ENCODE results near the gene CCDC57. TPM values are rescaled to one million over a fixed set of nuclear protein-coding genes. Genes with fewer than 3 reads are reported as not detected.

CCDC57 gene
- total and polyA plus RNA-seq, 4 donors, result 5.4 to 19.1 (median 11.7) TPM

- TF ChIP-seq REST (IDR thresholded peaks at IDR 0.05) (no peak), EGR1 (IDR thresholded peaks at IDR 0.05; ENCODE audit: low read depth in 2 of 2) (no peak), GABPA (IDR thresholded peaks at IDR 0.05 in 1 of 2, conservative IDR thresholded peaks at IDR 0.05 in 1 of 2) (no peak), FOXA1 (IDR thresholded peaks at IDR 0.05) (no peak), MAX (IDR thresholded peaks at IDR 0.05) (no peak)
These were observed 13.1 kb downstream of the CCDC57 start (continued) for GRCh38 chr17:82199496-82199895.

GRCh38 chr17:82198092-82198491 is 14.6 kb downstream of the CCDC57 start:
- H3K27me3 ChIP-seq (ENCODE audit: control insufficient read depth in 4 of 4, insufficient read depth in 4 of 4, low read length in 3 of 4), result no peaks in the 10 kb centered on the region
- no peak overlapping the region for H3K4me3 ChIP-seq (ENCODE audit: low read depth in 1 of 3, low read length in 3 of 3)
- TF ChIP-seq GABPA (IDR thresholded peaks at IDR 0.05 in 1 of 2, conservative IDR thresholded peaks at IDR 0.05 in 1 of 2) (no peak), TAF1 (conservative IDR thresholded peaks at IDR 0.05) (no peak), REST (IDR thresholded peaks at IDR 0.05) (no peak), MAX (IDR thresholded peaks at IDR 0.05) (no peak), SP1 (IDR thresholded peaks at IDR 0.05) (no peak), HNF4A (conservative IDR thresholded peaks at IDR 0.05) (no peak)
- WGBS, result 89% methylated on average over 4 of the region's 4 CpGs
- H3K4me1 ChIP-seq (ENCODE audit: control insufficient read depth in 4 of 4, insufficient read depth in 4 of 4, low read length in 3 of 4), result no peaks in the 10 kb centered on the region
- no peak overlapping the region for H3K27ac ChIP-seq (ENCODE audit: low read depth in 1 of 2, low read length in 2 of 2)
- no peaks in the 10 kb centered on the region for H3K9me3 ChIP-seq (ENCODE audit: control insufficient read depth in 4 of 4, low read length in 3 of 4)
- no peak for DNase-seq (ENCODE audit: low spot score)
- no peak overlapping the region for H3K9ac ChIP-seq (ENCODE audit: low read depth in 1 of 2, low read length in 2 of 2)
- H3K36me3 ChIP-seq (ENCODE audit: control insufficient read depth in 4 of 4, insufficient read depth in 3 of 4, low read depth in 1 of 4, low read length in 3 of 4), result peaks cover 0 to 15% (median under 1%) of the 10 kb centered on the region in 4 donors

GRCh38 chr17:82195675-82196672 is 16.7 kb downstream of the CCDC57 start:
- peaks cover 0 to 15% (median 2%) of the 10 kb centered on the region in 4 donors for H3K36me3 ChIP-seq (ENCODE audit: control insufficient read depth in 4 of 4, insufficient read depth in 3 of 4, low read depth in 1 of 4, low read length in 3 of 4)
- no peaks in the 10 kb centered on the region for H3K4me1 ChIP-seq (ENCODE audit: control insufficient read depth in 4 of 4, insufficient read depth in 4 of 4, low read length in 3 of 4)
- 87% methylated on average over 25 of the region's 25 CpGs for WGBS
- no peak overlapping the region for H3K27ac ChIP-seq (ENCODE audit: low read depth in 1 of 2, low read length in 2 of 2)
- H3K9ac ChIP-seq (ENCODE audit: low read depth in 1 of 2, low read length in 2 of 2), result no peak overlapping the region
- no peak for DNase-seq (ENCODE audit: low spot score)
- H3K27me3 ChIP-seq (ENCODE audit: control insufficient read depth in 4 of 4, insufficient read depth in 4 of 4, low read length in 3 of 4), result no peaks in the 10 kb centered on the region
- no peaks in the 10 kb centered on the region for H3K9me3 ChIP-seq (ENCODE audit: control insufficient read depth in 4 of 4, low read length in 3 of 4)
- H3K4me3 ChIP-seq (ENCODE audit: low read depth in 1 of 3, low read length in 3 of 3), result no peak overlapping the region
- TF ChIP-seq TAF1 (conservative IDR thresholded peaks at IDR 0.05) (no peak), CTCF (IDR thresholded peaks at IDR 0.05; ENCODE audit: low read depth, low read length, missing input control) (no peak), SP1 (IDR thresholded peaks at IDR 0.05) (no peak), ATF3 (IDR thresholded peaks at IDR 0.05) (no peak), GABPA (IDR thresholded peaks at IDR 0.05 in 1 of 2, conservative IDR thresholded peaks at IDR 0.05 in 1 of 2) (no peak), EGR1 (IDR thresholded peaks at IDR 0.05; ENCODE audit: low read depth in 2 of 2) (no peak), HNF4A (conservative IDR thresholded peaks at IDR 0.05) (no peak), NR2F2 (IDR thresholded peaks at IDR 0.05) (no peak), MAX (IDR thresholded peaks at IDR 0.05) (no peak), RAD21 (IDR thresholded peaks at IDR 0.05) (no peak)

Data from liver (tissue), 9 donors.